HepG2 (cell line): ENCODE data around the gene GRIN2C. TPM values are rescaled to one million over a fixed set of nuclear protein-coding genes. Genes with fewer than 3 reads are reported as not detected.
A peak's percentile ranks its signal among the peaks of the same experiment; 100 is the strongest.

Source experiments
- ATF7-NPFF ChIP-seq: sonication (generic); formaldehyde crosslinking; IDR thresholded peaks from 2 replicates; pipeline ENCODE4 v1.8.1; 2023; ENCODE audit warnings: mild to moderate bottlenecking, low read depth, missing genetic modification reagents, moderate library complexity
- GATAD1 ChIP-seq: IDR thresholded peaks from 2 replicates; pipeline ENCODE4 v1.6.1; 2016; ENCODE audit warnings: missing genetic modification reagents, missing compliant biosample characterization
- JUN ChIP-seq: sonication (generic); formaldehyde crosslinking; IDR thresholded peaks from 2 replicates; pipeline ENCODE4 v1.4.0; 2020; ENCODE audit warnings: mild to moderate bottlenecking, missing genetic modification reagents
- KLF16 ChIP-seq, 2 experiments: sonication (generic) in 1 of 2; formaldehyde crosslinking in 1 of 2; IDR thresholded peaks; 2 replicates each; pipeline versions ENCODE4 v1.6.1 to v1.8.0; 2016 to 2023; ENCODE audit warnings: missing genetic modification reagents in 2 of 2, missing compliant biosample characterization in 1 of 2
- PHB2 ChIP-seq: fragments of 450-650 bp; IDR thresholded peaks from 2 replicates; pipeline ENCODE4 v1.6.1; 2018; ENCODE audit not compliant: partially characterized antibody
- RARA ChIP-seq: IDR thresholded peaks from 2 replicates; pipeline ENCODE4 v1.6.1; 2016; ENCODE audit warnings: missing genetic modification reagents, missing compliant biosample characterization
- RFXAP ChIP-seq: sonication (generic); formaldehyde crosslinking; IDR thresholded peaks from 2 replicates; pipeline ENCODE4 v1.4.0; 2020; ENCODE audit warnings: missing genetic modification reagents, borderline replicate concordance
- SAFB2 ChIP-seq: sonication (generic); formaldehyde crosslinking; IDR thresholded peaks from 2 replicates; pipeline ENCODE4 v1.5.1; 2020; ENCODE audit warnings: missing genetic modification reagents, low read depth, mild to moderate bottlenecking, borderline replicate concordance
- STAG1 ChIP-seq: sonication (generic); formaldehyde crosslinking; IDR thresholded peaks from 2 replicates; pipeline ENCODE4 v1.4.0; 2020; ENCODE audit warnings: missing genetic modification reagents
- ZFP36 ChIP-seq: fragments of 150-350 bp; IDR thresholded peaks from 2 replicates; pipeline ENCODE4 v1.6.1; 2018; ENCODE audit warnings: borderline replicate concordance, low read length, low read depth; ENCODE audit not compliant: partially characterized antibody
- ZKSCAN1 ChIP-seq: fragments of 150-350 bp; IDR thresholded peaks from 2 replicates; pipeline ENCODE4 v1.6.1; 2014; ENCODE audit warnings: low read length
- ZMYM3 ChIP-seq: sonication (generic); formaldehyde crosslinking; IDR thresholded peaks from 2 replicates; pipeline ENCODE4 v1.5.1; 2020; ENCODE audit warnings: mild to moderate bottlenecking, missing genetic modification reagents
- ZNF326 ChIP-seq: sonication (generic); formaldehyde crosslinking; IDR thresholded peaks from 2 replicates; pipeline ENCODE4 v1.4.0; 2020; ENCODE audit warnings: missing genetic modification reagents, borderline replicate concordance
- ZNF333 ChIP-seq: sonication (generic); formaldehyde crosslinking; IDR thresholded peaks from 2 replicates; pipeline ENCODE4 v1.4.0; 2020; ENCODE audit warnings: mild to moderate bottlenecking, missing genetic modification reagents, borderline replicate concordance
- ZNF451 ChIP-seq: sonication (generic); formaldehyde crosslinking; IDR thresholded peaks from 2 replicates; pipeline ENCODE4 v1.5.0; 2020; ENCODE audit warnings: mild to moderate bottlenecking, missing genetic modification reagents
- ZNF570 ChIP-seq: sonication (generic); formaldehyde crosslinking; IDR thresholded peaks from 2 replicates; pipeline ENCODE4 v1.4.0; 2020; ENCODE audit warnings: mild to moderate bottlenecking, missing genetic modification reagents, borderline replicate concordance
- ZNF598 ChIP-seq: sonication (generic); formaldehyde crosslinking; IDR thresholded peaks from 2 replicates; pipeline ENCODE4 v1.5.1; 2020; ENCODE audit warnings: mild to moderate bottlenecking, missing genetic modification reagents, borderline replicate concordance
- ZNF790 ChIP-seq: sonication (generic); formaldehyde crosslinking; IDR thresholded peaks from 2 replicates; pipeline ENCODE4 v1.8.0; 2022; ENCODE audit warnings: missing genetic modification reagents, mild to moderate bottlenecking, borderline replicate concordance
- polyA plus RNA-seq, 8 experiments: library from polyadenylated mRNA; depleted of rRNA in 3 of 8; stranded (reverse) in 7 of 8; unstranded in 1 of 8; fragments of >200 nt; fragmentation: Illumina TruSeq in 4 of 8; extraction: Trizol in 4 of 8; gene quantifications; 2 replicates each; pipeline versions ENCODE4 v1.2.1 to v1.2.3, GENCODE V29; 2011 to 2016; ENCODE audit warnings: low read depth in 4 of 8, missing spikeins in 1 of 8, mixed read lengths in 1 of 8; ENCODE audit not compliant: insufficient read depth in 1 of 8
- total RNA-seq, 5 experiments: library from RNA; depleted of rRNA; stranded (reverse); fragments of >200 nt; fragmentation: Illumina TruSeq; extraction: Trizol; gene quantifications; 2 replicates each; pipeline ENCODE4 v1.2.3, GENCODE V29; 2016; ENCODE audit warnings: low read depth in 1 of 5
- TF ChIP-seq, protein P1 (sequence below): sonication (generic); formaldehyde crosslinking; IDR thresholded peaks from 2 replicates; pipeline ENCODE4 v1.8.1; 2023; ENCODE audit warnings: mild to moderate bottlenecking, moderate library complexity, missing genetic modification reagents
- TF ChIP-seq, protein P2 (sequence below): sonication (generic); formaldehyde crosslinking; IDR thresholded peaks from 2 replicates; pipeline ENCODE4 v1.8.1; 2023; ENCODE audit warnings: mild to moderate bottlenecking, missing genetic modification reagents
- TF ChIP-seq, protein P3 (sequence below): fragments of 450-650 bp; IDR thresholded peaks from 2 replicates; pipeline ENCODE4 v1.6.1; 2017; ENCODE audit warnings: mild to moderate bottlenecking
- TF ChIP-seq, protein P4 (sequence below): sonication (generic); formaldehyde crosslinking; IDR thresholded peaks from 2 replicates; pipeline ENCODE4 v1.8.0; 2022; ENCODE audit warnings: mild to moderate bottlenecking, missing genetic modification reagents; ENCODE audit not compliant: insufficient replicate concordance

GRIN2C gene
- total and polyA plus RNA-seq, 2 of the 13 experiments (the other 11 are each of a cell fraction or from before 2014, with no cell fraction given), result 0.03 to 0.11 TPM

DNA sequence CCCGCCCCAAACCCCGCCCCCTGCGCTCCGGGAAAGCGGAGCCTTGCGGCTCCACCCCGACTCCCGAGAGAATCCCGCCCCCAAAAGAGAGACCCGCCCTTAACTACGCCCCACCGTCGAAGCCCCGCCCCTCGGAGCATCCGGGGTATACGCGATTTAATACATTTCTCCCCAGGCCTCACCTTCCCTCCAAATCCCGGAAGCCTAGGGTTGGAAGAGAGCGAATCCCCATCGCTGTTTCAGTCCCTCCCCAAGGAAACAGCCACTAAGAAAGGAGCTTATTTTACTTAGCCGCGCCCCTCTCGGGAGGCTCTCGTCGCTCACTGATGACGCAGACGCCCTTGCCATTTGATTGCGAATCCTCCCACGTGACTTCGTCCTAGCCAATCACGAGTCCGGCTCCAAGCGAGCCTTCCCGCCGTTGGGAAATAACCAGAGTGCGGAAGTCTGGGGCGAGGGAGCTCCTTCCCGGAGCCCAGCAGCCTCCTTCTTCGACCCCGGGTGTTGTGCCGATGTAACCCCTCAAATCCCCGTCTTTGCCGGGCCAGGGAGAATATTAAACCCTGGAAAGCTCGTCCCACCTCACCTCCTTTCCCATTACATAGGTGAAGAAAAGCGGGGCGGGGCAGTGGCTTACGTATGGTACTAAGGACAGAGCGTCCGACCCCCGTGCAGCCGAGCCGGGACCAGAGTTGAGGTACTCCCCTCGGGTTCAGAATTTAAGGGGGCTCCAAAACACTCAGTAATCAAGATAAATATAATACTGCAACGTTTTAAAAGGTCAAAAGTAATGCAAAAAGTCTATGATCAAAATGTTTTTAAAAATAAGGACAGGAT, 13.6 kb upstream of the GRIN2C start (continued):
- TF ChIP-seq, protein P1, sequence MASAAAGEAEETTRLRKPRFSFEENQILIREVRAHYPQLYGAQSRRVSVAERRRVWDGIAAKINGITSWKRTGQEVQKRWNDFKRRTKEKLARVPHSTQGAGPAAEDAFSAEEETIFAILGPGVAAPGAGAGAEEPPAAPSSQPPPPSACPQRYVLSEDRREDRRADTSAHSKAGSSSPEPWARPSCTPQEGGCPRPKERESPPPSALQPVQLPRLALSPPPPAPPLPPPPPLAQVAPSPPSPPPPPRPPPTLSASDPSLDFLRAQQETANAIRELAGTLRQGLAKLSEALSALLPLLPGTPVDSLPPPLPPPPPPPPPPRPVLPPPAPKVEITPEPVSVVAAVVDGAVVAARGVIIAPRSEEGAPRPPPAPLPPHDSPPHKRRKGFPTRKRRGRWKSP (CRISPR knock-in tag), result no peak
- no peak for TF ChIP-seq ZNF326 (CRISPR knock-in tag)
- TF ChIP-seq, protein P2, sequence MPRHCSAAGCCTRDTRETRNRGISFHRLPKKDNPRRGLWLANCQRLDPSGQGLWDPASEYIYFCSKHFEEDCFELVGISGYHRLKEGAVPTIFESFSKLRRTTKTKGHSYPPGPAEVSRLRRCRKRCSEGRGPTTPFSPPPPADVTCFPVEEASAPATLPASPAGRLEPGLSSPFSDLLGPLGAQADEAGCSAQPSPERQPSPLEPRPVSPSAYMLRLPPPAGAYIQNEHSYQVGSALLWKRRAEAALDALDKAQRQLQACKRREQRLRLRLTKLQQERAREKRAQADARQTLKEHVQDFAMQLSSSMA (CRISPR knock-in tag), result peak; percentile 38; the same call in 1 of the 2 replicates
- no peak for TF ChIP-seq ZMYM3
- TF ChIP-seq ZKSCAN1, result no peak; the same call in 1 of the 2 replicates
- peak in 1 of 2 experiments; percentile 59; a peak in 2 of 4 replicates for TF ChIP-seq KLF16 (CRISPR knock-in tag; IDR thresholded peaks at IDR 0.05)
- peak; percentile 51; the same call in 1 of the 2 replicates for TF ChIP-seq RFXAP (CRISPR knock-in tag)
- no peak for TF ChIP-seq ZNF790 (CRISPR knock-in tag)
- peak; percentile 97 for TF ChIP-seq GATAD1
- TF ChIP-seq ATF7-NPFF (CRISPR knock-in tag), result no peak; the same call in 1 of the 2 replicates
- TF ChIP-seq STAG1 (CRISPR knock-in tag), result no peak
- no peak for TF ChIP-seq ZNF598 (CRISPR knock-in tag)
- no peak for TF ChIP-seq ZFP36
- no peak for TF ChIP-seq JUN (CRISPR knock-in tag)
- TF ChIP-seq, protein P3, sequence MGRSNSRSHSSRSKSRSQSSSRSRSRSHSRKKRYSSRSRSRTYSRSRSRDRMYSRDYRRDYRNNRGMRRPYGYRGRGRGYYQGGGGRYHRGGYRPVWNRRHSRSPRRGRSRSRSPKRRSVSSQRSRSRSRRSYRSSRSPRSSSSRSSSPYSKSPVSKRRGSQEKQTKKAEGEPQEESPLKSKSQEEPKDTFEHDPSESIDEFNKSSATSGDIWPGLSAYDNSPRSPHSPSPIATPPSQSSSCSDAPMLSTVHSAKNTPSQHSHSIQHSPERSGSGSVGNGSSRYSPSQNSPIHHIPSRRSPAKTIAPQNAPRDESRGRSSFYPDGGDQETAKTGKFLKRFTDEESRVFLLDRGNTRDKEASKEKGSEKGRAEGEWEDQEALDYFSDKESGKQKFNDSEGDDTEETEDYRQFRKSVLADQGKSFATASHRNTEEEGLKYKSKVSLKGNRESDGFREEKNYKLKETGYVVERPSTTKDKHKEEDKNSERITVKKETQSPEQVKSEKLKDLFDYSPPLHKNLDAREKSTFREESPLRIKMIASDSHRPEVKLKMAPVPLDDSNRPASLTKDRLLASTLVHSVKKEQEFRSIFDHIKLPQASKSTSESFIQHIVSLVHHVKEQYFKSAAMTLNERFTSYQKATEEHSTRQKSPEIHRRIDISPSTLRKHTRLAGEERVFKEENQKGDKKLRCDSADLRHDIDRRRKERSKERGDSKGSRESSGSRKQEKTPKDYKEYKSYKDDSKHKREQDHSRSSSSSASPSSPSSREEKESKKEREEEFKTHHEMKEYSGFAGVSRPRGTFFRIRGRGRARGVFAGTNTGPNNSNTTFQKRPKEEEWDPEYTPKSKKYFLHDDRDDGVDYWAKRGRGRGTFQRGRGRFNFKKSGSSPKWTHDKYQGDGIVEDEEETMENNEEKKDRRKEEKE, result no peak
- TF ChIP-seq, protein P4, sequence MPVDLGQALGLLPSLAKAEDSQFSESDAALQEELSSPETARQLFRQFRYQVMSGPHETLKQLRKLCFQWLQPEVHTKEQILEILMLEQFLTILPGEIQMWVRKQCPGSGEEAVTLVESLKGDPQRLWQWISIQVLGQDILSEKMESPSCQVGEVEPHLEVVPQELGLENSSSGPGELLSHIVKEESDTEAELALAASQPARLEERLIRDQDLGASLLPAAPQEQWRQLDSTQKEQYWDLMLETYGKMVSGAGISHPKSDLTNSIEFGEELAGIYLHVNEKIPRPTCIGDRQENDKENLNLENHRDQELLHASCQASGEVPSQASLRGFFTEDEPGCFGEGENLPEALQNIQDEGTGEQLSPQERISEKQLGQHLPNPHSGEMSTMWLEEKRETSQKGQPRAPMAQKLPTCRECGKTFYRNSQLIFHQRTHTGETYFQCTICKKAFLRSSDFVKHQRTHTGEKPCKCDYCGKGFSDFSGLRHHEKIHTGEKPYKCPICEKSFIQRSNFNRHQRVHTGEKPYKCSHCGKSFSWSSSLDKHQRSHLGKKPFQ (CRISPR knock-in tag), result no peak
- no peak for TF ChIP-seq ZNF570 (CRISPR knock-in tag)
- 0 out of 2 replicates have a peak, but pooled peaks have one; percentile 21 for TF ChIP-seq RARA (CRISPR knock-in tag)
- TF ChIP-seq ZNF451 (CRISPR knock-in tag), result peak; percentile 40; the same call in 1 of the 2 replicates
- TF ChIP-seq SAFB2 (CRISPR knock-in tag), result no peak
- no peak for TF ChIP-seq PHB2
- no peak; the same call in 1 of the 2 replicates for TF ChIP-seq ZNF333
